Erythroblast (primary cell): Measurements from ENCODE around the gene ETFBKMT.

ENCODE experiments used
- DNase-seq, 2 experiments: peaks; one replicate each; lab custom pipeline; 2025; lab: John Stamatoyannopoulos, UW
- GATA1 ChIP-seq: IDR thresholded peaks from 2 replicates; pipeline ENCODE4 v1.6.1; 2011; ENCODE audit warnings: low read depth, mild to moderate bottlenecking, control low read depth, low read length, moderate library complexity
- POLR2A ChIP-seq: IDR thresholded peaks from 2 replicates; pipeline ENCODE4 v1.6.1; 2011; ENCODE audit warnings: mild to moderate bottlenecking, low read length

The ETFBKMT gene

GRCh38 chr12:31722580-31722979, 63.1 kb downstream of the ETFBKMT start:
- no peak for DNase-seq
- no peak for TF ChIP-seq GATA1
- TF ChIP-seq POLR2A: no peak
